Left lobe of liver (tissue), 2 donors: ENCODE results near the gene LRP4. TPM values are rescaled to one million over a fixed set of nuclear protein-coding genes. Genes with fewer than 3 reads are reported as not detected.

ENCODE experiments used
- ATAC-seq: fragments of 200-7000 bp; cut with Tn5 transposase; one replicate; pipeline ENCODE4 v1.9.1; 2020; ENCODE audit warnings: mild to moderate bottlenecking, moderate library complexity
- DNase-seq: peaks from one replicate; pipeline ENCODE4 v3.0.0-alpha.2; 2020; ENCODE audit warnings: low spot score
- total RNA-seq: library from RNA; stranded (reverse); gene quantifications from one replicate; pipeline ENCODE4 v1.2.1, GENCODE V29; 2021
- donor health status: DM: no; HTN: no; CAD: no; lungs with moderate emphysema.
- donor health status: DM: no; HTN: yes; CAD: no.

LRP4 gene
- total RNA-seq, 1 donor from 2014 or later: 0.50 TPM

GRCh38 chr11:46846510-46846830 is 71.9 kb downstream of the LRP4 start:
- peak; percentile 5 for ATAC-seq

GRCh38 chr11:46845740-46846509 is 72.4 kb downstream of the LRP4 start, which contains the start of gene CKAP5:
TSS of gene CKAP5 (minus strand) at chr11:46846280. CDS start at chr11:46821231, 25,049 bp downstream.
- DNase-seq (peak; percentile 93), ATAC-seq (peak; percentile 97)

More at GRCh38 chr11:46846510-46846830, 71.9 kb downstream of the LRP4 start:
- DNase-seq: no peak

- ATAC-seq (no peak), DNase-seq (no peak)
Observed at GRCh38 chr11:46845440-46845739, 73.0 kb downstream of the LRP4 start.

GRCh38 chr11:46840116-46840515 is 78.2 kb downstream of the LRP4 start:
- ATAC-seq: no peak

GRCh38 chr11:46838501-46838900 is 79.8 kb downstream of the LRP4 start:
- ATAC-seq (no peak), DNase-seq (no peak)

More at GRCh38 chr11:46840116-46840515, 78.2 kb downstream of the LRP4 start:
- DNase-seq: no peak

GRCh38 chr11:46837860-46838259 is 80.5 kb downstream of the LRP4 start:
- ATAC-seq (no peak), DNase-seq (no peak)

- DNase-seq: no peak
- ATAC-seq: no peak
Observed at GRCh38 chr11:46836870-46837269, 81.5 kb downstream of the LRP4 start.

- ATAC-seq (no peak), DNase-seq (no peak)
Observed at GRCh38 chr11:46836431-46836830, 81.9 kb downstream of the LRP4 start.

GRCh38 chr11:46835897-46836296 is 82.5 kb downstream of the LRP4 start:
- ATAC-seq (no peak), DNase-seq (no peak)

GRCh38 chr11:46834821-46835220 is 83.5 kb downstream of the LRP4 start:
- ATAC-seq: no peak
- DNase-seq: no peak

GRCh38 chr11:46832511-46833214 is 85.7 kb downstream of the LRP4 start:
- DNase-seq (no peak), ATAC-seq (no peak)

GRCh38 chr11:46827995-46828394 is 90.4 kb downstream of the LRP4 start:
- ATAC-seq (no peak), DNase-seq (no peak)

- ATAC-seq (peak; percentile 98), DNase-seq (peak; percentile 94)
Observed at GRCh38 chr11:46826310-46827044, 91.9 kb downstream of the LRP4 start.

GRCh38 chr11:46808799-46809431 is 109.4 kb downstream of the LRP4 start:
- DNase-seq (no peak), ATAC-seq (peak; percentile 51)

Other genes with a start within 250 kb of the LRP4 start
- 29.3 TPM for gene ARHGAP1, start 217.9 kb downstream of the LRP4 start, total RNA-seq
- 9.4 TPM for gene ZNF408, start 217.5 kb downstream of the LRP4 start, total RNA-seq
- 1,408 TPM for gene F2, start 199.3 kb downstream of the LRP4 start, total RNA-seq
- 19.5 TPM for gene CKAP5, start 72.3 kb downstream of the LRP4 start, total RNA-seq
- gene CSTPP1, start 18.2 kb upstream of the LRP4 start, total RNA-seq: 4.1 TPM